Thyroid gland (tissue), 4 donors: ENCODE data around the gene GLIPR1L2.

Experiments
- CTCF ChIP-seq, 6 experiments: fragments of 200-600 bp in 3 of 6; fragments of 450-650 bp in 3 of 6; sonication (generic) in 3 of 6; IDR thresholded peaks; one replicate each; pipeline ENCODE4 v1.5.1; 2016 to 2019; ENCODE audit warnings: antibody characterized with exemption in 6 of 6, mild to moderate bottlenecking in 2 of 6, inconsistent platforms in 1 of 6, moderate library complexity in 1 of 6
- POLR2A ChIP-seq, 2 donors: fragments of 450-650 bp; IDR thresholded peaks; one replicate each; pipeline ENCODE4 v1.6.1; 2017; ENCODE audit warnings: antibody characterized with exemption in 2 of 2, mild to moderate bottlenecking in 2 of 2, moderate library complexity in 1 of 2

GRCh38 chr12:75481013-75481705, 90.3 kb downstream of the GLIPR1L2 start:
- no peak for TF ChIP-seq POLR2A (IDR thresholded peaks at IDR 0.05)
- TF ChIP-seq CTCF (IDR thresholded peaks at IDR 0.05), result no peak
